IPS-NIHi7 (cell line): ENCODE measurements around the gene GON4L.
"Not testable (repeated sequence)": the region's sequence is repeated elsewhere in the genome, so short reads cannot be mapped to it uniquely, and the experiment has no call there.

Source experiments
- DNase-seq: peaks from one replicate; pipeline ENCODE4 v3.0.0; 2012; ENCODE audit warnings: mixed read lengths; ENCODE audit errors: extremely low spot score

Gene GON4L

DNA sequence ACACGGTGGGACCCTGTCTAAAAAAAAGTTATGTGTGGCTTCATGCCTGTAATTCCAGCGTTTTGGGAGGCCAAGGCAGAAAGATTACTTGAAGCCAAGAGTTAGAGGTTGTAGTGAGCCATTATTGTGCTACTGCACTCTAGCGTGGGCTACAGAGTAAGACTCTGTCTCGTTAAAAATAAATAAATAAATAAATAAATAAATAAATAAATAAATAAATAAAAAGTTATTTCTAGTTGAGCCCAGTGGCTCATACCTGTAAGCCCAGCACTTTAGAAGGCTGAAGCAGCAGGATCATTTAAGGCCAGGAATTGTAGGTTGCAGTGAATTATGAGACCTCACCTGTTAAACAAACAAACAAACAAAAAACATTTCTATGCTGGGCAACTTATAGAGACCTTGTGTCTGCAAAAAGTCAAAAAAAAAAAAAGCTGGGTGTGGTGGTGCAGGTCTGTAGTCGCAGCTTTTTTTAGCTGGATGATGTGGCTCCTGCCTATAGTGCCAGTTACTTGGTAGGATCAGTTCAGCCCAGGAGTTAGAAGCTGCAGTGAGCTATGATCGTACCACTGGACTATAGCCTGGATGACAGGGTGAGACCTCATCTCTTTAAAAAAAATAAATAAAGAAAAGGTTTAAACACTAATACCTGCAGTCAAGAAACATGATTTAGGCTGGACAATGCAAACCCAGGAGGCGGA lies 25.6 kb downstream of the GON4L start:
- DNase-seq, result no peak

DNA sequence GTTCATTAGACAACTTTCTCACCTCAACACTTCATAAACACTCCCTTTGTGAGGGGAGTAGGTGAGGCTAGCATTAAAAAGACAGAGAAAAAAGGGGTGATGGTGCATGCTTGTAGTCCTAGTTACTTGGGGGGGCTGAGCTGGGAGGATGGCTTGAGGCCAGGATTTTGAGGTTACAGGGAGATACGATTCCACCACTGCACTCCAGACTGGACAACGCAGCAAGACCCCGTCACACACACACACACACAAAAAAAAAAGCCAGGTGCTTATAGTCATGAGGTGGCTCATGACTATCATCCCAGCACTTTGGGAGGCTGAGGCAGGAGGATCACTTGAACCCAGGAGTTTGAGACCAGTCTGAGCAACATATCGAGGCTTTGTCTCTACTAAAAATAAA lies 29.6 kb downstream of the GON4L start:
- DNase-seq, result no peak

DNA sequence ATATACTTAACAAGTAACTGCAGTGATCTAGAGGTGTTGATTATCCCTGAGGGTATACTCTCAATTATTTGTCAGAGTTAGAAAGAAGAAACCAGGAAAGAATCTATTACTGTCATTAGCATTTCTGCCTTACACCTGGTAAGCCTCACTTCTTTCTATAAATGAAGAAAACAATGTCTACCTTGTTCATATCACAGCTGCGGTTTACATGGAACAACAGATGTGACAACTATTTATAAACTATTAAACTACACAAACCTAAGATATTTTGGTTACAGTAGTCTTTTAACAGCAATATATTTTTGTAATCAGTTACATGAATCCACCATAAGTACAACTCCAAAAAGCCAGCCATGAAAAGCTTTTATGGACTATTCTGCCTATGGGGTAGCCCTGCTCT lies 40.7 kb downstream of the GON4L start:
- DNase-seq, result no peak

DNA sequence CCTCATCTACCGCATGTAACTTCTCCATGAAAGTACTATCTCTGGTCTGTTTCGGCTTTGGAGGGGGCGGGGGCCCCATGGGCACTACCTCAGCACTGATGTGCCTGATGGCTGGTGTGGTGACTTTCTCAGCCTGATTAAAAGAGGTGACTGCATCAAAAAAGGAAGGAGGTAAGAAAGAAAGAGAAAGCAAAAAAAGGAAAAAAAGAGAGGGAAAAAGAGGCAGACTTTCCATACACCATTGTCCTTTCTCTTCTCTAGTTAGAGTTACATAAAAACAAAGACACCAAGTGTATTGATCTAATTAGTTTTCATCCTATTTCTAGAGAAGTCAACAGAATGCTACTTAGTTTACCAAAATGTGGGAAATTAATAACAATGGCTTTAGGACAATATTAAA lies 43.3 kb downstream of the GON4L start:
- no peak for DNase-seq

DNA sequence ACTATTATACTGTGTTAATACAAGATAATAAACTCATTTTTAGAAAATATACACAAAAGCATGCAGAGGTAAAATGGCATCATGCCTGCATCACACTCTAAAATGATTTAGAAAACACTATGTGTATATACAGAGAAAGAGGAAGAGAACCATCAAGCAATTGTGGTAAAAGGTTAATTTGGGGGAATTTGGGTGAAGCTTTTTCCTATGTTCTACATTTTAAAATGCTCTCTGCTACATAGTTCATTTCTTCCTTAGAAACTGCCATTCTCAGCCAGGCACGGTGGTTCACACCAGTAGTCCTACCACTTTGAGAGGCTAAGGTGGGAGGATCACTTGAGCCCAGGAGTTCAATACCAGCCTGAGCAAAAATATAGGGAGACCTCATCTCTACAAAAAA lies 44.1 kb downstream of the GON4L start:
- no peak for DNase-seq

DNA sequence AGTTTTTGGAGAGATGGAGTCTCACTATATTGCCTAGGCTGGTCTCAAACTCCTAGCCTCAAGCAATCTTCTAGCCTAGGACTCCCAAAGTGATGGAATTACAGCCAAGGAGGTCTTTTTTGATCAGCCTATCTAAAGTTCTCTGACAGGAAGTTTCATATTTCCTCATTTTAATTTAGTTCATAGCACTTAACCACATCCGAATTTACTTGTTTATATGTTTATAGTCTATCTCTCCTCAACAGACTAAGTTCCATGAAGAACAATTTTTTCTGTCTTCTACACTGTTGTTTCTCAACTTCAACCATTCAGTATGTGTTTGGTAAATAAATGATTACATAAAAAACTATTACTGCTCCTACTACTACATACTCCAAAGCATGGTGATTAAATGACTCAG lies 47.9 kb downstream of the GON4L start:
- DNase-seq, result no peak

DNA sequence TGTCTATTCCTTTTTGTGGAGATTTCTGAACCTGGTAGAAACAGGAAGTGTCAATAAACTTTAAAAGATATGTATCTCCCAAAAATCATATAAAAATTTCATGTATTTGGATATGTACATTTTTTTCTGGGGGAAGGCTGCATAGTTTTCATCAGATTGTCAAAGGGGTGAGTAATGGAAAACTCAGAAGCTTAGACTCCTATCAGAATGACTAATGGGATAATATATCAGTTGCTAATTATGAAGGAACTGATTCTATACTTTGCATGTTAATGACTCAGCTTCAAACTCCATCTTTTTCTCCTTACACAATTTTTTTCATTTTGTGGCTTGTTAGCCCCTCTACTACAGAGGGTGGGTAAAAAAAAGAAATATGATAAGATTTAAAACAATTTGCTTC lies 55.9 kb downstream of the GON4L start:
- DNase-seq, result no peak

DNA sequence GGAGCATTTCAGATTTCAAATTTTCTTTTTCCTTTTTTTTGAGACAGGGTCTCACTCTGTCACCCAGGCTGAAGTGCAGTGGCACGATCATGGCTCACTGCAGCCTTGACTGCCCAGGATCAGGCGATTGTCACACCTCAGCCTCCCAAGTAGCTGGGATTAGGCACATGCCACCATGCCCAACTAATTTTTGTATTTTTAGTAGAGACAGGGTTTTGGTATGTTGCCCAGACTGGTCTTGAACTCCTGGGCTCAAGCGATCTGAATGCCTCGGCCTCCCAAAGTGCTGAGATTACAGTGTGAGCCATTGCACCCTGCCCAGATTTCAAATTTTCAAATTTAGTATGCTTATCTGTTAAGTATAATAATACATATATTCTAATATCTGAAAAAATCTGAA lies 61.4 kb downstream of the GON4L start:
- not testable (repeated sequence) for DNase-seq

DNA sequence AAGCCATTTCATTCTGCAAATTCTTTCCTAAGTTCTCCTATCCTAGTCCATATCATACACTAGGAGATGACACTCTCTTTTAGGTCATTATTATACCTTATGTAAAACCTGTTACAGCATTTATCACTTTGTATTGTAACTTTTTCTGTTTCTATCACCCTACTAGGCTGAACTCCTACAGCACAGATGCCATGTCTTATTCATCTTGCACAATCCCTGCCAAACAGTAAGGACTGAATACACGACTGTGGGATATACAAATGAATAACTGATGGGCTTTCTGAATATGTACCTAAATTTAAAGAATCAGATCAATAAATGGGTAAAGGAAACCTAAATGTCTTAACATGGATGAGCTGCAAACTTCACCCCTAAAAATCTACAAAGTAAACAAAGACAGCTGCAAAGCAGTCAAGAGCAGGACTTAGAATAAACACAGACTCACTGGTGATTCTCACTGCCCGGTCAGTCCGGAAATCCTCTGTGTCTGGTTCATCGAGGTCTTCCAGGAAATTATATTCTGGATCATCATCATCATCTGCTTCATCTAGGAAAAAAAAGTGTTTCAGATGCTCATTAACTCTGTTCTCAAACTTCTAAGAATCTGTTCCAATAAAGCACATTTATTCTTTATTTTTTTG lies 62.3 kb downstream of the GON4L start:
- no peak for DNase-seq

DNA sequence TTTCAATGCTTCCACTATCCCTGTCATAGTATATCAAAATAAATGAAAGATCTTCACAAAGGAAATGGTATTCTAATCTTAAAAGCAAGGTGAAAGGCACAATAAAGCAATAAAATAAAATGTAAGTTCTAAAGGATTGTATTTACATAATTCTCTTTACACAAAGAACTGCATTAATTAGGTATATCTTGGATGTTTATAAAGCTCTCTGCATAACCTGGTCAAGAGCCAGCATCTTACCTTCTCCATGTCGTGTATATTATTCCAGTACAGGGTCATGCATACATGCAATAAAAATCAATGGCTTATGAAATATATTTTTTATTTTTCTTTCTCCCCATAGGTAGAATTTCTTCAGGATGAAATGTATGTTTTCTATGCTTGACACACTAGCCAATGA lies 63.8 kb downstream of the GON4L start:
- no peak for DNase-seq

DNA sequence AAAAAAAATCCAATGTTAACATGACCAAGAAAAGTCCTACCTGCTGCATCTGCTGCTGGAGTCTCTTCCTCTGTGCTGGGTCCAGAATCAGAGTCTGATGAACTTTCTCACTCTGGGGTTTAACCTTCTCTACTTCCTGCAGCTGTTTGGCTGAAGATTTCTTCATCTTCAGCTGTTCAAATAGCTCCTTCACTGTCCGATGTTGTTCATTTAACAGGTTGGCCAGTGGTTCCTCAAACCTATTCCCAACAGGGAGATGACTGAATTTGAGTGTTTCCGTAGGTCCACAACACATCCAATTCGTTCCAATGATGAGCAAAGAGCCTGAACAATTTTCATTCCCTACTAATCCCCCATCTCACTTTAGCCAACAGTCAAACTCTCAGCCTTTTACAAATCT lies 79.4 kb downstream of the GON4L start:
- no peak for DNase-seq

DNA sequence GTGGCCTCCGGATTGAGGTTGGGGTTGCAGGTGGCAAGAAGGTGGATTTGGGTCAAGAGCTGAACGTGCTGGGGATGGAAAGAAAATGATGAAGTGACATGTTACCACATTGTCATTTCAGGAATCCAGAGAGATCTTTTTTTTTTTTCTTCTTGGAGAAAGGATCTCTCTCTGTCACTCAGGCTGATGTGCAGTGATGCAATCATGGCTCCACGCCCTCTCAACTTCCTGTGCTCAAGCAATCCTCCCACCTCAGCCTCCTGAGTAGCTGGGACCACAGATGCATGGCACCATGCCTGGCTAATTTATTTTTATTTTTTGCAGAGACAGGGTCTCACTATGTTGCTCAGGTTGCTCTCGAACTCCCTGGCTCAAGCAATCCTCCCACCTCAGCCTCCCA lies 80.6 kb downstream of the GON4L start:
- DNase-seq, result no peak

DNA sequence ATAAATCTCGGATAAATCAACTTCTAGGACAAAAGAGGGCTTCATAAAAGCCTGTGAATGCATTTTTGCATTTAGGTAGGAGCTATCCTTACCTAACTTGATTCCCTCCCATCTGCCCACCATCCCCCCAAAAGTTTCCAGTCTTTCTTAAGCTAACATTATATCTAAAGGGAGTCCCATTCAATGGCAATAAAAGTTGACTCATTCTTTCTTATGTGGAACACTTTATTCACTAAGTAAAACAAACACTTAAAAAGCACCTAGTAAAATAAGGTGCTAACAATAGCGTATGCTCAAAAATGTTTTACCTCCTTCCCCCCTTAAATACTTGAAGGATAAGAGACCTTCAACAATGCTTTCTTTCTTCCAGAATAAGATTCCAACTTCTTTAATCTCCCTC lies 83.8 kb downstream of the GON4L start:
- no peak for DNase-seq

DNA sequence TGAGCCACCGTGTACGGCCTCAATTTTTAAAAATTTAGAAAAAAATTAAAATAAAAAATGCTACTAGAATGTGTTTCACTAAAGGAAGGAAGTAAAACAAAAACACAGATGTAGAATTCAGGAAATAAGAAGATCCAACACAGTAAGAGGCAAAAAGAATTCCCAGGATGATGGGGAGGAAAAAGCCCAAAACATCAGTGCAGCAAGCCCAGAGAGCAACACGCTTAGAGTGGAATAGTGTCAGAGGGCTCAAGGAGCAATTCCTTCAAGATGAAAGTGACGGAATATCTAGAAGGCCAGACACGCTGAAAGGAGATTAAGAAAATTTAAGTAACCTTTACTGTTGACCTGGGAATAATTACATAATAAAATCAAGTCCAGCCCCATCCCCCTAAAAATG lies 87.8 kb downstream of the GON4L start:
- no peak for DNase-seq

DNA sequence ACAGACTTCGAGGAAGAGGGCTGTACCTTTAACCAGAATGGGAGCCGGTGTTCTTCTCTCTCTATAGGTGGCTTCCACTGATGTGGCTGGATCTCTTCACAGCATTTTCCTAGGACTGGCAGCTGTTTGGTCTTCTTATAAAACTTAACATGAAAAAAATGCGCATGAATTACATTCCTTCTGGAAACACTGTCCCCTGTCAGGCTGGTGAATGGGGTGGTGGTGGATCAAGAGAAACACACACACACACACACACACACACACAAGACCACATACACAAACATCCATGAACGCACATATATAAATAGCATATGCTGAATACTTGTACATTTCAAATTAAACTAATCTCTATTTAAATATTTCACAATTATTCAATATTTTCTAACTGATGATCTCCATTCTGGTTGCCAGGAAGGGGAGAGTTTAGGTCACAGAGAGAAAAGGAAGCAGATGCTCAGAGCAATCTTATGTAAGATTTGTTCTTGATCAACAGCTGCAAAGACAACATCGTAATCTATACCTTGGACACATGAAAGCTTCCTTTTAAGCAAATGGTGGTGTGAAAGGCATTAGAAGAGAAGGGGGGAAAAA lies 89.5 kb downstream of the GON4L start:
- not testable (repeated sequence) for DNase-seq

DNA sequence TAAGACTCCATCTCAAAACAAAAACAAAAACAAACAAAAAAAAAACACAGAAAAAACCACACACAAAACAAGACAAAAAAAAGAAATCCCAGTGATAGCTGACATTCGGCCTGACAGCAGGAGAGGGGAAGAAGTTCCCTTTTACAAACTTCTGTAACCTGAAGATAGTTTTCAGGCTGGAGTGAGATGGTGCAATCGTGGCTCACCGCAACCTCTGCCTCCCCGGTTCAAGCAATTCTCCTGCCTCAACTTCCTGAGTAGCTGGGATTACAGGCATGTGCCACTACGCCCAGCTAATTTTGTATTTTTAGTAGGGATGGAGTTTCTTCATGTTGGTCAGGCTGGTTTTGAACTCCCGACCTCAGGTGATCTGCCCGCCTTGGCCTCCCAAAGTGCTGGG lies 93.0 kb downstream of the GON4L start:
- DNase-seq, result not testable (repeated sequence)

DNA sequence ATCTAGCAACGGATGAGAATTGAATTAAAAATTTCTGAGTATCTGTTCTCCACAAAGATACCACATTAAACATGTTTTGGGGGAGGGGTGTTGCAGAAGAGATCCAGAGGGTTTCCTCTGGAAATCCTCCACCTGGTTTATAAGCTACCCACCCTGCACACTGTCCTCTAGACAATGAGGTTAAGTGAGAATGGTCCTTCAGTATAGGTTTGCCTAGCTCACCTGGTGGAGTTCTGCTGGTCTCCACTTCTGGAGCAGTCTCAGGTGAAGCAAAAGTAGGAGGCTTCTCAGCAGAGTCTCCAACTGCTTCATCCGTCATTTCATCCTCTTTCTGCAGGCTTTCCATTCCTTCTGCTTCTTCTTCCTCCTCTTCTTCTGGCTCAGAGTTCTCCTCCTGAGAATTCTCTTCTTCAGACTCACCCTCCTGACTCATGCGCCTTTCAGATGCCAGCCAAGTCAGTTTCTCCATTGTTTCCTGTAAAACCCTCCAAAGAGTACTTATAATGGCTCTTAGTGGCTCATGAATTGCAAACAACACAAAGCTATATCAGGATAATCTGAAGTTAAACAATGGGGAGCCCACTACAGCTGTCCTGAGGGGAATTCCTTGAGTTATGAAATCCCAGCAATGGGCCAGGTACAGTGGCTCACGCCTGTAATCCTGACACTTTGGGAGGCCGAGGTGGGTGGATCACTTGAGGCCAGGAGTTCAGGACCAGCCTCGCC lies 93.8 kb downstream of the GON4L start:
- not testable (repeated sequence) for DNase-seq

DNA sequence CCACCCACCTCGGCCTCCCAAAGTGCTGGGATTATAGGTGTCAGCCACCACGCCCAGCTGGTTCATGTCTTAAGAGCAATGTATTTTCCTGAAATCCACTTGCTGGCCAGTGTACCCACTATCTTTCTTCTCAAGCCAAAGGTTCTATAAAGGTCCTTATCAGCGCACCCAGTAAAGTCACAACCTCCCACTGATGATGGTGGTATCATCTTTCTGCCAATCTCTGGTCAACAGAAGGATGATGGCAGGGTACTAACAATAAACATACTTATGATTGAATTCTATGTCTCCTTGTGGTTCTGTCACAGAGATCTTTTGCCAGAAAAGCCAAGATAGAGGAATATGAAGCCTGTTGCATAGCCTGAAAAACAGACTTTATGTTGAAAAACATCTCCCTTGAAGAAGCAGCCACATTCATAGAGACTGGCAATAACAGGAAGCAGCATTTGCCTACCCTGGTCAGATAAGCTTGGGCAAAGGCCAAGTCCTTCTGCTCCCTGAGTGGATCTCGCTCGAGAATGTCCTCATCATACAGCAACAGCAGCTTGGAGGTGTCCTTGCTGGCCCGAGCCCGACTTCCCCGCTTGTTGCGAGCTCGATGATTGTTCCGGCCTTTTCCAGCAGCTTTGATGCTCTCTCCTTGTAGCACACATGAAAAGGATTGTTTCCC lies 95.1 kb downstream of the GON4L start:
- no peak for DNase-seq

DNA sequence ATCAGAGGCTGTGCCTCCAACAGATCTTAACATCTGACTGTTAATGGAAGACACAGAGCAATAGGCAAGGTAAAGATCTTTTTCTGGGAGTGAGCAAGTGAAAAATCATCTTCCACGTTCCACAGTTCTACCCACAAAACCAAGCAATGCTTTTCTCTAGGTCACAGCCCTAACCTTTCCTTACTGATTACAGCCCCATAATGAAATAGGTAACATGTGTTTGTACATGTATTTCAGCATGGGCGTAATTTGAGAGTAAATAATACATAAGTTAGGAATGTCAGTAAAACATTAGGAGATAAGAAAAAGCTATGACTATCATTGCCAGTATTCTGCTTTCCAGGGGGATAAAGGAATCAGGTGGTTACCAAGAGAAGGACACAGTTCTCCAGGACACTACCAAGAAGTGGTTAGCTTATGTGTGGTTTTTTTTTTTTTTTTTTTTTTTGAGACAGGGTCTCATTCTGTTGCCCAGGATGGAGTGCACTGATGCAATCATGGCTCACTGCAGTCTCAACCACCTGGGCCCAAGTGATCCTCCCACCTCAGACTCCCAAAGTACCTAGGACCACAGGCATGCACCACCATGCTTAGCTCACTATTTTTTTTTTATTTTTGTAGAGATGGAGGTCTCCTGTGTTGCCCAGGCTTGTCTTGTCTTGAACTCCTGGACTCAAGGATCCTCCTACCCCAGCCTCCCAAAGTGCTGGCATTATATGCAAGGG lies 96.1 kb downstream of the GON4L start:
- DNase-seq, result no peak

DNA sequence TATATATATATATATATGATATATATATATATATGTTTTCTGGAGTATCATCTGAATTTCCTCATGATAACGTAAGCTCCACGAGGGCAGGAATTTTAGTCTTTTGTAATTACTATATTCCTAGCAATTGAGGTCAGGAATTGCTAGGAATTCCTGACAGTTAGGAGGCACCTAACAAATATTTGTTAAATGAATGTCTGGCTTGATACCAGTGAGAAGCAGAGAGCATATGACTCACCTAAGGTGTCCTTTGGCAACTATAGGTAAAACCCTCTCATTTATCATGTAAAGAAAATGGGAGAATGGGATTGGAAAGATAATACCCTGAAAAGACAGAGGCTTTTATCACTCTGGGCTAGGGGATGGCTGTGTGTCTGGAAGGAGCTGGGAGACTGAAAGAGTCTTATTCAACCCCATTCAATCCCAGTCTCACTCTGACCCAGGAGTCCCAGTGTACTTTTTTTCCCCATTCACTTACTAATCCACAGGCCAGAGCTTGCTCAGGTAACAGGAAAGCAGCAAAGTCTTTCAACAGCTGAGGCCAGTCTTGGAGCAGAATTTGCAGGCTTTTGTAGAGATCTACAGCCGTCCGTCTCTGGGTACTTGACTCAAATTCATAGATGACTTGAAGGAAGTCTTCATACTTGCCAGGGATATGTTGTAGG lies 96.9 kb downstream of the GON4L start:
- DNase-seq, result no peak

DNA sequence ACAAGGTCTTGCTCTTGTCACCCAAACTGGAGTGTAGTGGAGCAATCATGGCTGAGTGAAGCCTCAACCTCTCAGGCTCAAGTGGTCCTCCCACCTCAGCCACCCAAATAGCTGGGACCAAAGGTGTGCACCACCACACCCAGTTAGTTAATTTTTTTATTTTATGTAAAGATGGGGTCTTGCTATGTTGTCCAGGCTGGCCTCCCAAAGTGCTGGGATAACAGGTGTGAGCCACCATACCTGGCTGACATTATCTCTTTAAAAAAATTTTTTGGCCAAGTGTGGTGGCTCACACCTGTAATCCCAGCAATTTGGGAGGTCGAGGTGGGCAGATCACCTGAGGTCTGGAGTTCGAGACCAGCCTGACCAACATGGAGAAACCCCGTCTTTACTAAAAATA lies 98.0 kb downstream of the GON4L start:
- not testable (repeated sequence) for DNase-seq
